IMR-90 (cell line): ENCODE results near the gene FNDC3B. TPM values are rescaled to one million over a fixed set of nuclear protein-coding genes. Genes with fewer than 3 reads are reported as not detected.

Source experiments
- USF2 ChIP-seq: fragments of 150-350 bp; IDR thresholded peaks from 2 replicates; pipeline ENCODE4 v1.6.1; 2017; ENCODE audit warnings: mild to moderate bottlenecking, antibody characterized with exemption, low read length, low read depth
- polyA plus RNA-seq, 3 experiments: library from polyadenylated mRNA; depleted of rRNA; stranded (reverse); fragments of >200 nt; gene quantifications; 2 replicates each; pipeline ENCODE4 v1.2.3, GENCODE V29; 2012; ENCODE audit warnings: low replicate concordance in 1 of 3
- total RNA-seq: library from RNA; depleted of rRNA; stranded (reverse); fragments of >200 nt; gene quantifications from 2 replicates; pipeline ENCODE4 v1.2.3, GENCODE V29; 2012

FNDC3B gene
- total and polyA plus RNA-seq, 2 of the 4 experiments (the other 2 are of a cell fraction), result 23.9 to 150 TPM

GRCh38 chr3:172173316-172174254 lies 134.2 kb downstream of the FNDC3B start (continued):
- TF ChIP-seq USF2, result no peak
